Sigmoid colon (tissue), 4 donors: ENCODE data around the gene HOXB4.

ENCODE experiments used
- CTCF ChIP-seq, 4 experiments: fragments of 450-650 bp in 3 of 4; fragments of 200-600 bp in 1 of 4; IDR thresholded peaks; one replicate each; pipeline ENCODE4 v1.5.1; 2016 to 2019; ENCODE audit warnings: antibody characterized with exemption in 4 of 4, mild to moderate bottlenecking in 3 of 4, moderate library complexity in 2 of 4
- POLR2AphosphoS5 ChIP-seq, 4 donors: sonication (generic); formaldehyde crosslinking; IDR thresholded peaks; one replicate each; pipeline ENCODE4 v1.6.1; 2017; ENCODE audit warnings: antibody characterized with exemption in 4 of 4

GRCh38 chr17:48558057-48558830 lies 19.9 kb downstream of the HOXB4 start:
- TF ChIP-seq CTCF (IDR thresholded peaks at IDR 0.05) (no peak), POLR2AphosphoS5 (IDR thresholded peaks at IDR 0.05) (no peak)
